Neural cell (in vitro differentiated cells): ENCODE results near the gene MAP1LC3B2. TPM values are rescaled to one million over a fixed set of nuclear protein-coding genes. Genes with fewer than 3 reads are reported as not detected.

Experiments used
- H2AFZ ChIP-seq: fragments of 200-600, 300-800 bp; sonication (generic), shearing (Covaris generic); 2 replicates; pipeline ENCODE4 v1.6.0; 2014; ENCODE audit warnings: low read depth, mild to moderate bottlenecking, antibody characterized with exemption, low read length, moderate library complexity
- H3F3A ChIP-seq: fragments of 200-600 bp; shearing (Covaris generic); 2 replicates; pipeline ENCODE4 v1.6.1; 2016; ENCODE audit warnings: mild to moderate bottlenecking, moderate library complexity, mixed read lengths, antibody characterized with exemption, low read length; ENCODE audit not compliant: insufficient read depth, poor library complexity, severe bottlenecking
- H3K27ac ChIP-seq: fragments of 200-600, 300-800 bp; sonication (generic), shearing (Covaris generic); 2 replicates; pipeline ENCODE4 v1.5.1; 2014; ENCODE audit warnings: mild to moderate bottlenecking, low read length, moderate library complexity
- H3K27me3 ChIP-seq: fragments of 300-800, 200-600 bp; sonication (generic), shearing (Covaris generic); 2 replicates; pipeline ENCODE4 v1.6.0; 2014; ENCODE audit warnings: mild to moderate bottlenecking, low read depth, low read length, moderate library complexity; ENCODE audit not compliant: insufficient read depth
- H3K36me3 ChIP-seq: fragments of 300-800, 200-600 bp; sonication (generic), shearing (Covaris generic); 2 replicates; pipeline ENCODE4 v1.5.1; 2014; ENCODE audit warnings: mild to moderate bottlenecking, antibody characterized with exemption, low read length, moderate library complexity; ENCODE audit not compliant: insufficient read depth
- H3K4me2 ChIP-seq: fragments of 300-800, 200-600 bp; sonication (generic), shearing (Covaris generic); 2 replicates; pipeline ENCODE4 v1.6.0; 2014; ENCODE audit warnings: mild to moderate bottlenecking, low read length
- H3K4me3 ChIP-seq: fragments of 300-800, 200-600 bp; sonication (generic), shearing (Covaris generic); 2 replicates; pipeline ENCODE4 v1.5.1; 2014; ENCODE audit warnings: mild to moderate bottlenecking, low read length, moderate library complexity
- H3K79me2 ChIP-seq: fragments of 200-600 bp; shearing (Covaris generic); replicated peaks from 2 replicates; pipeline ENCODE4 v1.6.0; 2014; ENCODE audit warnings: mild to moderate bottlenecking, low read length, moderate library complexity; ENCODE audit not compliant: insufficient read depth
- H3K9ac ChIP-seq: fragments of 300-800, 200-600 bp; sonication (generic), shearing (Covaris generic); 2 replicates; pipeline ENCODE4 v1.6.1; 2016; ENCODE audit warnings: mild to moderate bottlenecking, low read length, mixed read lengths
- H3K9me2 ChIP-seq: fragments of 200-600 bp; shearing (Covaris generic); 2 replicates; pipeline ENCODE4 v1.6.1; 2016; ENCODE audit warnings: mild to moderate bottlenecking, low read length, mixed read lengths; ENCODE audit not compliant: insufficient read depth
- H3K9me3 ChIP-seq: fragments of 200-600, 300-800 bp; sonication (generic), shearing (Covaris generic); 2 replicates; pipeline ENCODE4 v1.6.1; 2016; ENCODE audit warnings: mild to moderate bottlenecking, mixed run types, low read length, moderate library complexity, mixed read lengths
- H4K20me1 ChIP-seq: fragments of 200-600 bp; shearing (Covaris generic); 2 replicates; pipeline ENCODE4 v1.6.1; 2016; ENCODE audit warnings: mild to moderate bottlenecking, mixed run types; ENCODE audit not compliant: insufficient read depth
- EP300 ChIP-seq: fragments of 450-650 bp; conservative IDR thresholded peaks from 2 replicates; pipeline ENCODE4 v1.6.1; 2014; ENCODE audit warnings: antibody characterized with exemption, mild to moderate bottlenecking, moderate library complexity; ENCODE audit not compliant: poor library complexity, severe bottlenecking
- EZH2 ChIP-seq: fragments of 200-600, 300-800 bp; shearing (Covaris generic), sonication (generic); IDR thresholded peaks from 2 replicates; pipeline ENCODE4 v1.6.1; 2014; ENCODE audit warnings: antibody characterized with exemption, low read length, borderline replicate concordance, mild to moderate bottlenecking; ENCODE audit not compliant: insufficient read depth, poor library complexity, severe bottlenecking
- MXI1 ChIP-seq: fragments of 450-650 bp; conservative IDR thresholded peaks from 2 replicates; pipeline ENCODE4 v1.6.1; 2014; ENCODE audit warnings: antibody characterized with exemption, mild to moderate bottlenecking; ENCODE audit not compliant: poor library complexity, severe bottlenecking
- POLR2AphosphoS5 ChIP-seq: IDR thresholded peaks from 2 replicates; pipeline ENCODE4 v1.6.1; 2012
- RAD21 ChIP-seq: fragments of 450-650 bp; conservative IDR thresholded peaks from 2 replicates; pipeline ENCODE4 v1.6.1; 2014; ENCODE audit warnings: antibody characterized with exemption, mild to moderate bottlenecking, moderate library complexity
- SMC3 ChIP-seq: fragments of 450-650 bp; conservative IDR thresholded peaks from 2 replicates; pipeline ENCODE4 v1.6.1; 2014; ENCODE audit warnings: antibody characterized with exemption, mild to moderate bottlenecking, moderate library complexity; ENCODE audit not compliant: poor library complexity
- TAF1 ChIP-seq: IDR thresholded peaks from 2 replicates; pipeline ENCODE4 v1.6.1; 2012; ENCODE audit warnings: low read depth
- polyA plus RNA-seq: library from polyadenylated mRNA; depleted of rRNA; stranded (reverse); fragments of >200 nt; gene quantifications from 2 replicates; pipeline ENCODE4 v1.2.3, GENCODE V29; 2014
- TF ChIP-seq, protein P1 (sequence below): IDR thresholded peaks from 2 replicates; pipeline ENCODE4 v1.6.1; 2012; ENCODE audit warnings: borderline replicate concordance
- TF ChIP-seq, protein P2 (sequence below): fragments of 450-650 bp; IDR thresholded peaks from 2 replicates; pipeline ENCODE4 v1.5.1; 2014; ENCODE audit warnings: antibody characterized with exemption, mild to moderate bottlenecking, moderate library complexity; ENCODE audit not compliant: poor library complexity, severe bottlenecking

MAP1LC3B2 gene
- polyA plus RNA-seq, 1 donor from 2014 or later = 3.9 TPM

DNA sequence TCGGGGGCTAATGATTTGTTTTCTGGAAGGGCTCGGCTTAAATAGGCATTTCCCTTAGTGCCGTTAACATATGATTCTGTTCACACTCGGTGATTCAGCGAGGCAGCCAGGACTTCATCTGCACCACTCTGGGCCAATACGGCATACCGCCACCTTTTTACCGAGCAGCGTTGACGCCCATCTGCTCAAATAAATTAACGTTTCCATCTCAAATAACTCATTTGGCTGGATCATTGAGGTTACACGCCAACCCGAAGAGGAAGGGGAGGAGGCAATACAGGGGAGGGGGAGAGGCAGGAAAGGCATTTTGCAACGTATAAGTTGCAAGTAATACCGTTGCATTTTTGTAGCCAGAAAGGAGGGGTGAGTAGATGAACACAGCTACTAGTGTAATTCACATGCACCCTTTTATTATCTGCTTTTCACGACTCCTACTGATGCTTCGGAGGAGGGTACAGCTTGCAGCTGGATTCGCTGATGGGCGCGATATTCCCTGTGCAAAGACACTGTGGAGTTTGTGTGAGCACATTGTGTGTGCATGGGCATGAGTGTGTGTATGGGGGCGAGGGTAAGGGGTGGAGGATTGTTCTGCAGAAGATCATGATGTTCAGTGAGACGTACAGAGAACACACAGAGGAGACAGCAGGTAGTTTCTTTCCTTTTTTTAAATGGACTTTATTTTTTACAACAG, 45.9 kb downstream of the MAP1LC3B2 start:
- Histone ChIP-seq H3K36me3 (no peaks in the 10 kb centered on the region), H3K27ac (no peak overlapping the region), H3K9ac (no peak overlapping the region), H3F3A (no peaks in the 10 kb centered on the region), H3K9me2 (no peaks in the 10 kb centered on the region), H3K27me3 (peaks cover 13% of the 10 kb centered on the region), H3K4me2 (no peak overlapping the region), H3K79me2 (no peaks in the 10 kb centered on the region), H2AFZ (no peak overlapping the region), H3K9me3 (no peaks in the 10 kb centered on the region), H4K20me1 (no peaks in the 10 kb centered on the region), H3K4me3 (no peak overlapping the region)
- TF ChIP-seq EZH2 = no peak
- TF ChIP-seq SMC3 = no peak
- no peak for TF ChIP-seq MXI1
- TF ChIP-seq, protein P1, sequence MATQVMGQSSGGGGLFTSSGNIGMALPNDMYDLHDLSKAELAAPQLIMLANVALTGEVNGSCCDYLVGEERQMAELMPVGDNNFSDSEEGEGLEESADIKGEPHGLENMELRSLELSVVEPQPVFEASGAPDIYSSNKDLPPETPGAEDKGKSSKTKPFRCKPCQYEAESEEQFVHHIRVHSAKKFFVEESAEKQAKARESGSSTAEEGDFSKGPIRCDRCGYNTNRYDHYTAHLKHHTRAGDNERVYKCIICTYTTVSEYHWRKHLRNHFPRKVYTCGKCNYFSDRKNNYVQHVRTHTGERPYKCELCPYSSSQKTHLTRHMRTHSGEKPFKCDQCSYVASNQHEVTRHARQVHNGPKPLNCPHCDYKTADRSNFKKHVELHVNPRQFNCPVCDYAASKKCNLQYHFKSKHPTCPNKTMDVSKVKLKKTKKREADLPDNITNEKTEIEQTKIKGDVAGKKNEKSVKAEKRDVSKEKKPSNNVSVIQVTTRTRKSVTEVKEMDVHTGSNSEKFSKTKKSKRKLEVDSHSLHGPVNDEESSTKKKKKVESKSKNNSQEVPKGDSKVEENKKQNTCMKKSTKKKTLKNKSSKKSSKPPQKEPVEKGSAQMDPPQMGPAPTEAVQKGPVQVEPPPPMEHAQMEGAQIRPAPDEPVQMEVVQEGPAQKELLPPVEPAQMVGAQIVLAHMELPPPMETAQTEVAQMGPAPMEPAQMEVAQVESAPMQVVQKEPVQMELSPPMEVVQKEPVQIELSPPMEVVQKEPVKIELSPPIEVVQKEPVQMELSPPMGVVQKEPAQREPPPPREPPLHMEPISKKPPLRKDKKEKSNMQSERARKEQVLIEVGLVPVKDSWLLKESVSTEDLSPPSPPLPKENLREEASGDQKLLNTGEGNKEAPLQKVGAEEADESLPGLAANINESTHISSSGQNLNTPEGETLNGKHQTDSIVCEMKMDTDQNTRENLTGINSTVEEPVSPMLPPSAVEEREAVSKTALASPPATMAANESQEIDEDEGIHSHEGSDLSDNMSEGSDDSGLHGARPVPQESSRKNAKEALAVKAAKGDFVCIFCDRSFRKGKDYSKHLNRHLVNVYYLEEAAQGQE = no peak
- no peak for TF ChIP-seq TAF1
- no peak for TF ChIP-seq EP300
- no peak for TF ChIP-seq RAD21
- TF ChIP-seq, protein P2, sequence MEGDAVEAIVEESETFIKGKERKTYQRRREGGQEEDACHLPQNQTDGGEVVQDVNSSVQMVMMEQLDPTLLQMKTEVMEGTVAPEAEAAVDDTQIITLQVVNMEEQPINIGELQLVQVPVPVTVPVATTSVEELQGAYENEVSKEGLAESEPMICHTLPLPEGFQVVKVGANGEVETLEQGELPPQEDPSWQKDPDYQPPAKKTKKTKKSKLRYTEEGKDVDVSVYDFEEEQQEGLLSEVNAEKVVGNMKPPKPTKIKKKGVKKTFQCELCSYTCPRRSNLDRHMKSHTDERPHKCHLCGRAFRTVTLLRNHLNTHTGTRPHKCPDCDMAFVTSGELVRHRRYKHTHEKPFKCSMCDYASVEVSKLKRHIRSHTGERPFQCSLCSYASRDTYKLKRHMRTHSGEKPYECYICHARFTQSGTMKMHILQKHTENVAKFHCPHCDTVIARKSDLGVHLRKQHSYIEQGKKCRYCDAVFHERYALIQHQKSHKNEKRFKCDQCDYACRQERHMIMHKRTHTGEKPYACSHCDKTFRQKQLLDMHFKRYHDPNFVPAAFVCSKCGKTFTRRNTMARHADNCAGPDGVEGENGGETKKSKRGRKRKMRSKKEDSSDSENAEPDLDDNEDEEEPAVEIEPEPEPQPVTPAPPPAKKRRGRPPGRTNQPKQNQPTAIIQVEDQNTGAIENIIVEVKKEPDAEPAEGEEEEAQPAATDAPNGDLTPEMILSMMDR = no peak
- TF ChIP-seq POLR2AphosphoS5 = no peak

DNA sequence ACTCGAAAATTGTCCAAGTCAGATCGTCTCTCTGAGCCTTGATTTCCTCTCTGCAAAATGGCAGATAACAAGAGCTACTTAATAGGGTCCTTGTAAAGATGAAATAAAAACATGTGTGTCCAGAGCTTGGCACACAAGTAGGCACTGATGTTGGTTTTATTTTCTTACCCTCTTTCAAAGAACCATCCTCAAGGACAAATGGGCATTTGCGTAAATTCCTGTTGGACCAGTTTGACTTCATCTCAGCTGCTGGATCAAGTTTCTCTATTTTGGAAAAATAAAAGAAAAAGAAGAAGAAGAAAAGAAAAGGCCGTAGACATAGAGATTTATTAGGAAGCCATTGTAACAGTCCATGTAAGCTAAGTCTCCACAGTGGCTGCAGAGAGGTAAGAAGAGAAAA, 47.2 kb downstream of the MAP1LC3B2 start:
- TF ChIP-seq MXI1 = no peak
- no peak overlapping the region for H3K27ac ChIP-seq
- no peak overlapping the region for H2AFZ ChIP-seq
- H3K9me2 ChIP-seq = no peaks in the 10 kb centered on the region
- H3F3A ChIP-seq = no peaks in the 10 kb centered on the region
- H3K9me3 ChIP-seq = no peaks in the 10 kb centered on the region
- H3K4me2 ChIP-seq = no peak overlapping the region
- no peaks in the 10 kb centered on the region for H3K79me2 ChIP-seq
- no peak overlapping the region for H3K4me3 ChIP-seq
- H3K27me3 ChIP-seq = peaks cover 23% of the 10 kb centered on the region
- no peaks in the 10 kb centered on the region for H3K36me3 ChIP-seq
- no peaks in the 10 kb centered on the region for H4K20me1 ChIP-seq
- H3K9ac ChIP-seq = no peak overlapping the region
